ENCODE data around the gene SOD3. TPM values are rescaled to one million over a fixed set of nuclear protein-coding genes. Genes with fewer than 3 reads are reported as not detected.

The SOD3 gene
- total RNA-seq, 1 donor from 2014 or later = 22.9 TPM

GRCh38 chr4:24770667-24771066 lies 24.7 kb upstream of the SOD3 start:
- H3K27ac Mint-ChIP-seq (ENCODE audit: unreplicated experiment) = peak overlapping the region; percentile 89
- no peak overlapping the region for H3K4me3 Mint-ChIP-seq (ENCODE audit: unreplicated experiment)
- H3K36me3 Mint-ChIP-seq (ENCODE audit: low read depth) = no peaks in the 10 kb centered on the region
- no peaks in the 10 kb centered on the region for H3K9me3 Mint-ChIP-seq (ENCODE audit: low read depth)
- H3K4me1 Mint-ChIP-seq (ENCODE audit: low read depth) = peaks cover 18% of the 10 kb centered on the region
- no peak for DNase-seq (ENCODE audit: low spot score)
- no peaks in the 10 kb centered on the region for H3K27me3 Mint-ChIP-seq (ENCODE audit: low read depth)
- TF ChIP-seq CTCF (IDR thresholded peaks at IDR 0.05) = no peak

GRCh38 chr4:24771241-24771640 lies 24.1 kb upstream of the SOD3 start:
- no peak for TF ChIP-seq CTCF (IDR thresholded peaks at IDR 0.05)
- Mint-ChIP-seq H3K27ac (ENCODE audit: unreplicated experiment) (no peak overlapping the region), H3K36me3 (ENCODE audit: low read depth) (no peaks in the 10 kb centered on the region), H3K27me3 (ENCODE audit: low read depth) (no peaks in the 10 kb centered on the region), H3K4me3 (ENCODE audit: unreplicated experiment) (no peak overlapping the region), H3K9me3 (ENCODE audit: low read depth) (no peaks in the 10 kb centered on the region), H3K4me1 (ENCODE audit: low read depth) (peaks cover 18% of the 10 kb centered on the region)
- no peak for DNase-seq (ENCODE audit: low spot score)

- no peak for TF ChIP-seq CTCF (IDR thresholded peaks at IDR 0.05)
- H3K36me3 Mint-ChIP-seq (ENCODE audit: low read depth) = no peaks in the 10 kb centered on the region
- no peak for DNase-seq (ENCODE audit: low spot score)
- H3K4me1 Mint-ChIP-seq (ENCODE audit: low read depth) = peaks cover 18% of the 10 kb centered on the region
- no peaks in the 10 kb centered on the region for H3K27me3 Mint-ChIP-seq (ENCODE audit: low read depth)
- no peak overlapping the region for H3K4me3 Mint-ChIP-seq (ENCODE audit: unreplicated experiment)
- no peak overlapping the region for H3K27ac Mint-ChIP-seq (ENCODE audit: unreplicated experiment)
- no peaks in the 10 kb centered on the region for H3K9me3 Mint-ChIP-seq (ENCODE audit: low read depth)
Observed at GRCh38 chr4:24772061-24772705, 23.2 kb upstream of the SOD3 start.

GRCh38 chr4:24772952-24773351 lies 22.4 kb upstream of the SOD3 start:
- Mint-ChIP-seq H3K27ac (ENCODE audit: unreplicated experiment) (no peak overlapping the region), H3K9me3 (ENCODE audit: low read depth) (no peaks in the 10 kb centered on the region), H3K4me3 (ENCODE audit: unreplicated experiment) (no peak overlapping the region), H3K27me3 (ENCODE audit: low read depth) (no peaks in the 10 kb centered on the region), H3K36me3 (ENCODE audit: low read depth) (no peaks in the 10 kb centered on the region), H3K4me1 (ENCODE audit: low read depth) (peaks cover 23% of the 10 kb centered on the region)
- DNase-seq (ENCODE audit: low spot score) = no peak
- no peak for TF ChIP-seq CTCF (IDR thresholded peaks at IDR 0.05)

GRCh38 chr4:24774452-24774851 lies 20.9 kb upstream of the SOD3 start:
- H3K4me3 Mint-ChIP-seq (ENCODE audit: unreplicated experiment) = no peak overlapping the region
- H3K36me3 Mint-ChIP-seq (ENCODE audit: low read depth) = no peaks in the 10 kb centered on the region
- no peak for DNase-seq (ENCODE audit: low spot score)
- TF ChIP-seq CTCF (IDR thresholded peaks at IDR 0.05) = no peak
- no peaks in the 10 kb centered on the region for H3K27me3 Mint-ChIP-seq (ENCODE audit: low read depth)
- no peak overlapping the region for H3K27ac Mint-ChIP-seq (ENCODE audit: unreplicated experiment)
- H3K4me1 Mint-ChIP-seq (ENCODE audit: low read depth) = peaks cover 32% of the 10 kb centered on the region
- no peaks in the 10 kb centered on the region for H3K9me3 Mint-ChIP-seq (ENCODE audit: low read depth)

Measured in chondrocyte (in vitro differentiated cells).